Gastrocnemius medialis (tissue), 4 donors: ENCODE results near the gene SPATA16. TPM values are rescaled to one million over a fixed set of nuclear protein-coding genes. Genes with fewer than 3 reads are reported as not detected.

Experiments used
- ATAC-seq, 2 donors: fragments of 150-250 bp; one replicate each; pipeline ENCODE4 v1.9.1; 2016
- DNase-seq, 2 donors: peaks; one replicate each; pipeline ENCODE4 v3.0.0-alpha.2; 2019
- H3K27ac ChIP-seq, 4 donors: fragments of 200-600 bp; sonication (generic); 1 replicate in 1 of 4; 2 replicates in 3 of 4; pipeline ENCODE4 v1.5.1; 2016 to 2018; ENCODE audit warnings: mild to moderate bottlenecking in 2 of 4, moderate library complexity in 1 of 4
- H3K27me3 ChIP-seq, 3 donors: fragments of 200-600 bp; sonication (generic) in 2 of 3; 1 replicate in 1 of 3; 2 replicates in 2 of 3; pipeline versions ENCODE4 v1.5.1 to v1.6.0; 2016 to 2019; ENCODE audit warnings: mild to moderate bottlenecking in 1 of 3, moderate library complexity in 1 of 3
- H3K36me3 ChIP-seq, 2 donors: fragments of 200-600 bp; sonication (generic) in 1 of 2; one replicate each; pipeline ENCODE4 v1.5.1; 2017 to 2018
- H3K4me1 ChIP-seq, 2 donors: fragments of 200-600 bp; sonication (generic) in 1 of 2; one replicate each; pipeline ENCODE4 v1.5.1; 2016 to 2017; ENCODE audit warnings: mild to moderate bottlenecking in 2 of 2
- H3K4me3 ChIP-seq, 4 donors: fragments of 200-600 bp; sonication (generic) in 3 of 4; 1 replicate in 1 of 4; 2 replicates in 3 of 4; pipeline ENCODE4 v1.5.1; 2016 to 2019; ENCODE audit warnings: mild to moderate bottlenecking in 2 of 4
- H3K9me3 ChIP-seq, 3 donors: fragments of 200-600 bp; sonication (generic) in 2 of 3; 1 replicate in 1 of 3; 2 replicates in 2 of 3; pipeline ENCODE4 v1.5.1; 2016 to 2019
- CTCF ChIP-seq, 5 experiments: fragments of 450-650 bp in 3 of 5; fragments of 200-600 bp in 2 of 5; sonication (generic) in 2 of 5; IDR thresholded peaks in 4 of 5; conservative IDR thresholded peaks in 1 of 5; 1 replicate in 4 of 5; 2 replicates in 1 of 5; pipeline ENCODE4 v1.5.1; 2016 to 2019; ENCODE audit warnings: antibody characterized with exemption in 5 of 5, mild to moderate bottlenecking in 3 of 5, moderate library complexity in 3 of 5
- POLR2A ChIP-seq, 2 donors: fragments of 450-650 bp; IDR thresholded peaks; one replicate each; pipeline ENCODE4 v1.6.1; 2017; ENCODE audit warnings: antibody characterized with exemption in 2 of 2, mild to moderate bottlenecking in 2 of 2, moderate library complexity in 2 of 2
- in situ Hi-C, 4 donors: fragments of 200-750 bp; cut with MboI; loops; one replicate each; pipeline versions ENCODE4 v1.15.0 to v1.8.0; 2017; ENCODE audit warnings: low sequenced_read_pairs in 4 of 4
- intact Hi-C: fragments of 100-400 bp; cut with DNase I; formaldehyde crosslinking; loops from one replicate; pipeline ENCODE4 v1.15.1; 2023; ENCODE audit warnings: low total_unique reads
- total RNA-seq, 4 donors: library from RNA; depleted of rRNA; stranded (reverse); fragments of >200 nt; gene quantifications; one replicate each; pipeline versions ENCODE4 v1.1.0 to v1.2.3, GENCODE V29; 2016

Gene SPATA16
- total RNA-seq, 4 donors from 2014 or later, result not detected

- Histone ChIP-seq H3K4me3 (no peak overlapping the region), H3K9me3 (no peaks in the 10 kb centered on the region), H3K27me3 (no peaks in the 10 kb centered on the region), H3K4me1 (no peaks in the 10 kb centered on the region), H3K36me3 (no peaks in the 10 kb centered on the region), H3K27ac (no peak overlapping the region)
- intact Hi-C loops, result no loop called here
- no peak for ATAC-seq
- in situ Hi-C loops, result no loop called here
- TF ChIP-seq POLR2A (IDR thresholded peaks at IDR 0.05) (no peak), CTCF (IDR thresholded peaks at IDR 0.05 in 4 of 5, conservative IDR thresholded peaks at IDR 0.05 in 1 of 5) (no peak)
- DNase-seq, result no peak
Observed at GRCh38 chr3:172877011-172877410, 264.0 kb downstream of the SPATA16 start.

GRCh38 chr3:172876297-172876696 is 264.7 kb downstream of the SPATA16 start:
- H3K9me3 ChIP-seq, result no peaks in the 10 kb centered on the region
- in situ Hi-C loops, result no loop called here
- intact Hi-C loops, result no loop called here
- H3K27me3 ChIP-seq, result no peaks in the 10 kb centered on the region
- H3K4me1 ChIP-seq, result no peaks in the 10 kb centered on the region
- ATAC-seq, result no peak
- H3K27ac ChIP-seq, result no peak overlapping the region
- H3K36me3 ChIP-seq, result no peaks in the 10 kb centered on the region
- TF ChIP-seq POLR2A (IDR thresholded peaks at IDR 0.05), result no peak
- no peak for TF ChIP-seq CTCF (IDR thresholded peaks at IDR 0.05 in 4 of 5, conservative IDR thresholded peaks at IDR 0.05 in 1 of 5)
- no peak for DNase-seq
- no peak overlapping the region for H3K4me3 ChIP-seq

- no peak overlapping the region for H3K4me3 ChIP-seq
- intact Hi-C loops (no loop called here), in situ Hi-C loops (no loop called here)
- no peak for ATAC-seq
- H3K27ac ChIP-seq, result no peak overlapping the region
- TF ChIP-seq CTCF (IDR thresholded peaks at IDR 0.05 in 4 of 5, conservative IDR thresholded peaks at IDR 0.05 in 1 of 5) (no peak), POLR2A (IDR thresholded peaks at IDR 0.05) (no peak)
- no peaks in the 10 kb centered on the region for H3K27me3 ChIP-seq
- H3K4me1 ChIP-seq, result no peaks in the 10 kb centered on the region
- H3K36me3 ChIP-seq, result no peaks in the 10 kb centered on the region
- DNase-seq, result no peak
- no peaks in the 10 kb centered on the region for H3K9me3 ChIP-seq
Observed at GRCh38 chr3:172875039-172875438, 266.0 kb downstream of the SPATA16 start.

GRCh38 chr3:172869784-172870518 is 271.1 kb downstream of the SPATA16 start:
- H3K4me1 ChIP-seq, result no peaks in the 10 kb centered on the region
- intact Hi-C loops (no loop called here), in situ Hi-C loops (no loop called here)
- no peaks in the 10 kb centered on the region for H3K36me3 ChIP-seq
- DNase-seq (no peak), ATAC-seq (no peak)
- H3K9me3 ChIP-seq, result no peaks in the 10 kb centered on the region
- H3K27ac ChIP-seq, result no peak overlapping the region
- H3K4me3 ChIP-seq, result no peak overlapping the region
- TF ChIP-seq POLR2A (IDR thresholded peaks at IDR 0.05) (no peak), CTCF (IDR thresholded peaks at IDR 0.05 in 4 of 5, conservative IDR thresholded peaks at IDR 0.05 in 1 of 5) (no peak)
- no peaks in the 10 kb centered on the region for H3K27me3 ChIP-seq

GRCh38 chr3:172869368-172869771 is 271.7 kb downstream of the SPATA16 start:
- Histone ChIP-seq H3K36me3 (no peaks in the 10 kb centered on the region), H3K27me3 (no peaks in the 10 kb centered on the region), H3K9me3 (no peaks in the 10 kb centered on the region), H3K27ac (no peak overlapping the region), H3K4me1 (no peaks in the 10 kb centered on the region), H3K4me3 (no peak overlapping the region)
- in situ Hi-C loops (no loop called here), intact Hi-C loops (no loop called here)
- TF ChIP-seq POLR2A (IDR thresholded peaks at IDR 0.05), result no peak
- TF ChIP-seq CTCF (IDR thresholded peaks at IDR 0.05 in 4 of 5, conservative IDR thresholded peaks at IDR 0.05 in 1 of 5), result no peak
- DNase-seq (no peak), ATAC-seq (peak in 1 of 2 donors; percentile 58)
